Upper lobe of right lung (tissue), 1 donor: ENCODE results near the gene LIN28B. TPM values are rescaled to one million over a fixed set of nuclear protein-coding genes. Genes with fewer than 3 reads are reported as not detected.

Experiments used
- ATAC-seq: fragments of 200-7000 bp; cut with Tn5 transposase; one replicate; pipeline ENCODE4 v1.9.1; 2020; ENCODE audit warnings: mild to moderate bottlenecking, moderate library complexity
- DNase-seq: peaks from one replicate; pipeline ENCODE4 v3.0.0-alpha.2; 2020
- H3K27ac ChIP-seq: fragments of 200-600 bp; one replicate; pipeline ENCODE4 v1.8.0; 2022
- H3K27me3 ChIP-seq: fragments of 200-600 bp; one replicate; pipeline ENCODE4 v1.8.0; 2022; ENCODE audit warnings: mild to moderate bottlenecking
- H3K36me3 ChIP-seq: fragments of 200-600 bp; one replicate; pipeline ENCODE4 v1.8.0; 2022
- H3K4me1 ChIP-seq: fragments of 200-600 bp; one replicate; pipeline ENCODE4 v1.8.0; 2022
- H3K4me3 ChIP-seq: fragments of 200-600 bp; one replicate; pipeline ENCODE4 v1.8.0; 2022; ENCODE audit warnings: mild to moderate bottlenecking
- H3K9me3 ChIP-seq: fragments of 200-600 bp; one replicate; pipeline ENCODE4 v1.8.0; 2022
- intact Hi-C: fragments of 100-400 bp; cut with DNase I; formaldehyde crosslinking; loops from one replicate; pipeline ENCODE4 v1.11.0; 2022
- total RNA-seq: library from RNA; stranded (reverse); fragmentation: NEBNext Ultra II Directional; extraction: Animal tissue kit (Norgen Biotek cat#: 25700); gene quantifications from one replicate; pipeline ENCODE4 v1.2.1, GENCODE V29; 2021
- TF ChIP-seq, protein P1 (sequence below): fragments of 200-600 bp; IDR thresholded peaks from one replicate; pipeline ENCODE4 v1.8.0; 2022; ENCODE audit warnings: antibody characterized with exemption
- donor health status: DM: no; HTN: yes; CAD: no; lungs with severe emphysema.

LIN28B gene
- total RNA-seq, 1 donor from 2014 or later: not detected

DNA sequence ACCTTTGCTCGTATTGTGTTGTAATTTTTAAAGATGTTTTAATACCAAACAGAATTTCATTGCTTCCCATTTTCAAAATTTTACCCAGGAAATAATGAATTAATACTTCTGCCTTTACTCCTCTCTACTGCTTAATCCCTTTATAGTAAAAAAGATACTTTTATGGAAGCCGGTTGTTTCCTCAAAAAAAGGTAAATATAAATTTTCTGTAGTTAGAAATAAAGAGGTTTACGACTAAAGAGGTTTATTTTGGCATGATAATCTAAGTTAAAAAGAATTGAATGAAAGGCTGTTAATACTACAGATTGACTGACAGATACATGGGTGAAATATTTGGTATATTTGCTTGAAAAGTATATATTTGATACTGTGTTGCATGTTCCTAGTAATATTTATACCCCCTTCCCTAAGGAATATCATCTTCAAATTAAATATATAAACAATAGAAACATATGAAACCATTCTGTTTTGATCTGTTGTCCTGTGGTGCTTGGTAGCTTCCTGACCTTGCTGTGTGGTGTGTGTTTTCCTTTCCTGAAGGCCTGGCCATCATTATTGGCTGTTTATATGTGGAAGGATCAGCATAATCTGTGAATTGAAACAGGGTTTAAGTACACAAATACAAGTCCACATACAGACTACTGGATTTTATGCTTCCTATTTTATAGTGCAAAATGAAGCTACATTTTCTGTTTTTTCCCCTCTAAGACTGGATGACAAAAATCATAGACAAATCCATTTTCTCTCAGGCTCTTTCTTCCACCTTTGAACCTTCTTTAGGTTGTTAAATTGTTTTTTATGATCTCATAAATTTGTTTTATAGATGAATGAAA is 2.3 kb downstream of the LIN28B start:
- ATAC-seq (no peak), DNase-seq (no peak)
- no peak overlapping the region for H3K4me3 ChIP-seq
- TF ChIP-seq, protein P1, sequence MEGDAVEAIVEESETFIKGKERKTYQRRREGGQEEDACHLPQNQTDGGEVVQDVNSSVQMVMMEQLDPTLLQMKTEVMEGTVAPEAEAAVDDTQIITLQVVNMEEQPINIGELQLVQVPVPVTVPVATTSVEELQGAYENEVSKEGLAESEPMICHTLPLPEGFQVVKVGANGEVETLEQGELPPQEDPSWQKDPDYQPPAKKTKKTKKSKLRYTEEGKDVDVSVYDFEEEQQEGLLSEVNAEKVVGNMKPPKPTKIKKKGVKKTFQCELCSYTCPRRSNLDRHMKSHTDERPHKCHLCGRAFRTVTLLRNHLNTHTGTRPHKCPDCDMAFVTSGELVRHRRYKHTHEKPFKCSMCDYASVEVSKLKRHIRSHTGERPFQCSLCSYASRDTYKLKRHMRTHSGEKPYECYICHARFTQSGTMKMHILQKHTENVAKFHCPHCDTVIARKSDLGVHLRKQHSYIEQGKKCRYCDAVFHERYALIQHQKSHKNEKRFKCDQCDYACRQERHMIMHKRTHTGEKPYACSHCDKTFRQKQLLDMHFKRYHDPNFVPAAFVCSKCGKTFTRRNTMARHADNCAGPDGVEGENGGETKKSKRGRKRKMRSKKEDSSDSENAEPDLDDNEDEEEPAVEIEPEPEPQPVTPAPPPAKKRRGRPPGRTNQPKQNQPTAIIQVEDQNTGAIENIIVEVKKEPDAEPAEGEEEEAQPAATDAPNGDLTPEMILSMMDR: no peak
- H3K27ac ChIP-seq: no peak overlapping the region
- peaks cover 66% of the 10 kb centered on the region for H3K27me3 ChIP-seq
- no peaks in the 10 kb centered on the region for H3K4me1 ChIP-seq
- no peaks in the 10 kb centered on the region for H3K9me3 ChIP-seq
- H3K36me3 ChIP-seq: no peaks in the 10 kb centered on the region
- intact Hi-C loops: no loop called here

DNA sequence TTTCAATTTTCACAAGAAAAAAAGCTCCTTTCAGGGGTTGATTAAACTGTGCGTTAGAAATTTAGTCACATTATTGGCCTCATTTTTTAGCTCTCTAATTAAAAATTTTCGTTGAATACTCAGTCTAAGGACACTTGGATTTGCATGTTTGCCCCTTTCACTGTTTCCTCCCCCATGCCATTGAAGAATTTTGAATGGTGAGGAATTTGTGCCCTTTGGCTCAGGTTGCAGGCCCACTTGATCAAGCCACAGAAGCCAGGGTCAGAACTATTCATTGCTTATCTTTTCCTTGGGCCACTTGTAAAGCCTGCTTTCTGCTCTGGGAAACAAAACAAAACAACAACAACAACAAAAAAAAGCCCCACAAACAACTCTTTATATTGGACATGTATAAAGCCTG is 12.2 kb downstream of the LIN28B start:
- no peaks in the 10 kb centered on the region for H3K9me3 ChIP-seq
- no peak for DNase-seq
- H3K4me3 ChIP-seq: no peak overlapping the region
- TF ChIP-seq, protein P1: no peak
- no peaks in the 10 kb centered on the region for H3K36me3 ChIP-seq
- H3K4me1 ChIP-seq: no peaks in the 10 kb centered on the region
- intact Hi-C loops: no loop called here
- no peaks in the 10 kb centered on the region for H3K27me3 ChIP-seq
- H3K27ac ChIP-seq: no peak overlapping the region
- ATAC-seq: no peak

DNA sequence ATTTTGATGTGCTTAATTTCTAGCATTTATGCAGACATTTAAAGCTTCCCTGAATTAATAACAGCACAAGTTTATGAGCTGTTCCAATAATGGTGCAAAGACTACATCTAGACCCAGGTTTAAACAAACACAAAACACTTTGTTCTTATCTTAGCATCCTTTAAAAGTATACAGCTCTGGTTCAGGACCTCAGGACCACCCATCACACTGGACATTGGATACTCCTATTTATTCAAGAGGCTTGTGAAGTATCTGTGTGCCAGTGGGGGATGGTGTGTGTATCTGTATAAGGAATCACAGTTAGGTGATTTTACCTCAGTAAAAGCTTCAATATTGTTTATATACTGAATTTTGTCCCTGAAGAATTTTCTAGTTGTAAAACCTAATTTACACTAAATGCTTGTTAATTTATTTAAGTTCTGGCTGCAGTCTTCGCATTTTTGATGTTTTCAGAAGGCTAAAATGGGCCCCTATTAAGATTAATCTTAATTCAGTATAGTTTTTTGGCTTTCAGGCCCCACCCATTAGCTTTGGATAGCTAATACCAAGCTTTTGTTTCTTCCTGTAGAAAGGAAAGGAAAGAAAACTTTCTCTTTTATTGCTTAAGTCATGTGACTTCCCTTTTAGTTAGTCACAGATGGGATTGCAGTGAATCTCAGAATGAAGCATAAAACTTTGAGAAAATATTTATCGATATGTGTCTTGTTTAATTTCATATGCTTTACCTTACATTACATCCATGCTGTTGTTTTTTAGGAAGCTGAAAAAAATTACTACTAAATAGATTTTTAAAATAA is 13.1 kb downstream of the LIN28B start:
- ATAC-seq (no peak), DNase-seq (no peak)
- H3K27ac ChIP-seq: no peak overlapping the region
- H3K36me3 ChIP-seq: no peaks in the 10 kb centered on the region
- no peaks in the 10 kb centered on the region for H3K4me1 ChIP-seq
- no peak overlapping the region for H3K4me3 ChIP-seq
- TF ChIP-seq, protein P1: no peak
- intact Hi-C loops: no loop called here
- H3K27me3 ChIP-seq: no peaks in the 10 kb centered on the region
- H3K9me3 ChIP-seq: no peaks in the 10 kb centered on the region

GRCh38 chr6:104973404-104973803 is 16.5 kb downstream of the LIN28B start:
- Histone ChIP-seq H3K4me1 (no peaks in the 10 kb centered on the region), H3K27ac (no peak overlapping the region), H3K27me3 (no peaks in the 10 kb centered on the region), H3K4me3 (no peak overlapping the region), H3K36me3 (no peaks in the 10 kb centered on the region), H3K9me3 (no peaks in the 10 kb centered on the region)
- ATAC-seq (no peak), DNase-seq (no peak)
- TF ChIP-seq, protein P1: no peak
- intact Hi-C loops: no loop called here

DNA sequence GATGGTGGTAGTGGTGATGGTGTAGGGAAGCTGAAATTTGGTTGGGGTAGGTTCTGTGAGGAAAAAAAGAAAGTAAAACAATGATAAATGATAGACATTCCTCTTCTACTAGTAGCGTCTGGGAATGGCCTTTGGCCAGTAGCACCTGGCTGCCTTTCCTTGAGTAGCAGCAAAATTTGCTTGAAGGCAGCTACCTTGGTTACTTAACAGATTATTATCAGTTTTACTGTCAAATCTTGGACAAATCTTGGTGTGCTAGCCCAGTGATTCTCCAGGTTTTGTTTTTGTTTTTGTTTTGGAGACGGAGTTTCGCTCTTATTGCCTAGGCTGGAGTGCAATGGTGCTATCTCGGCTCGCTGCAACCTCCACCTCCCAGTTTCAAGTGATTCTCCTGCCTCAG is 26.4 kb downstream of the LIN28B start:
- no peaks in the 10 kb centered on the region for H3K9me3 ChIP-seq
- H3K27me3 ChIP-seq: no peaks in the 10 kb centered on the region
- TF ChIP-seq, protein P1: no peak
- intact Hi-C loops: no loop called here
- H3K4me3 ChIP-seq: no peak overlapping the region
- H3K27ac ChIP-seq: no peak overlapping the region
- no peaks in the 10 kb centered on the region for H3K36me3 ChIP-seq
- no peak for DNase-seq
- H3K4me1 ChIP-seq: no peaks in the 10 kb centered on the region
- ATAC-seq: no peak
